ENCODE results near the gene ZNF536. TPM values are rescaled to one million over a fixed set of nuclear protein-coding genes. Genes with fewer than 3 reads are reported as not detected.

The ZNF536 gene
- total RNA-seq, 1 experiment from 2014 or later, result 0.35 TPM

GRCh38 chr19:30539315-30539714, 167.1 kb downstream of the ZNF536 start:
- no peak overlapping the region for H3K4me3 Mint-ChIP-seq
- TF ChIP-seq ZNF219 (CRISPR knock-in tag; IDR thresholded peaks at IDR 0.05; ENCODE audit: borderline replicate concordance), result no peak
- TF ChIP-seq MXD4 (CRISPR knock-in tag; IDR thresholded peaks at IDR 0.05; ENCODE audit: borderline replicate concordance), result no peak
- TF ChIP-seq FOXJ3 (CRISPR knock-in tag; IDR thresholded peaks at IDR 0.05; ENCODE audit: borderline replicate concordance), result no peak
- no peak for TF ChIP-seq HMGA2 (CRISPR knock-in tag; IDR thresholded peaks at IDR 0.05)
- no peak for TF ChIP-seq PREB (CRISPR knock-in tag; IDR thresholded peaks at IDR 0.05; ENCODE audit: borderline replicate concordance)
- TF ChIP-seq ZNF138 (CRISPR knock-in tag; conservative IDR thresholded peaks at IDR 0.05), result no peak
- no peak for TF ChIP-seq ZNF416 (CRISPR knock-in tag; IDR thresholded peaks at IDR 0.05)
- no peak for TF ChIP-seq GRHL2 (CRISPR knock-in tag; IDR thresholded peaks at IDR 0.05; ENCODE audit: insufficient replicate concordance, severe bottlenecking)
- TF ChIP-seq ZNF671 (CRISPR knock-in tag; IDR thresholded peaks at IDR 0.05), result no peak
- no peak for TF ChIP-seq IRF1 (CRISPR knock-in tag; IDR thresholded peaks at IDR 0.05)
- no peak for TF ChIP-seq ARID4B (CRISPR knock-in tag; IDR thresholded peaks at IDR 0.05; ENCODE audit: borderline replicate concordance)
- TF ChIP-seq TEAD1 (CRISPR knock-in tag; IDR thresholded peaks at IDR 0.05), result no peak
- no peak for TF ChIP-seq GABPB1 (CRISPR knock-in tag; IDR thresholded peaks at IDR 0.05)
- no peak for TF ChIP-seq ZNF121 (CRISPR knock-in tag; IDR thresholded peaks at IDR 0.05)
- no peak for TF ChIP-seq CTCF (IDR thresholded peaks at IDR 0.05)
- TF ChIP-seq FOXK1 (CRISPR knock-in tag; IDR thresholded peaks at IDR 0.05), result no peak
- TF ChIP-seq E2F5 (CRISPR knock-in tag; IDR thresholded peaks at IDR 0.05), result no peak
- no peak for TF ChIP-seq ELF4 (CRISPR knock-in tag; IDR thresholded peaks at IDR 0.05; ENCODE audit: low read depth)
- TF ChIP-seq MLX (CRISPR knock-in tag; IDR thresholded peaks at IDR 0.05), result no peak
- no peaks in the 10 kb centered on the region; the same call in 1 of the 2 replicates for H3K27me3 Mint-ChIP-seq (ENCODE audit: low read depth)
- no peak for ATAC-seq
- H3K4me1 Mint-ChIP-seq, result peaks cover 6% of the 10 kb centered on the region
- H3K27ac Mint-ChIP-seq, result no peak overlapping the region
- ChIA-PET CTCF (no interaction called here), POLR2A (no interaction called here)
- peaks cover 9% of the 10 kb centered on the region for H3K9me3 Mint-ChIP-seq
- peaks cover 4% of the 10 kb centered on the region; the same call in 1 of the 2 replicates for H3K36me3 Mint-ChIP-seq
- DNase-seq (ENCODE audit: low spot score), result no peak
